GM23338 (cell line): ENCODE measurements around the gene IZUMO1.

ENCODE experiments used
- CTCF ChIP-seq, 2 experiments: fragments of 200-600 bp in 1 of 2; sonication (generic) in 1 of 2; conservative IDR thresholded peaks; 2 replicates each; pipeline versions ENCODE4 v1.5.1 to v1.6.1; 2016 to 2017; ENCODE audit warnings: antibody characterized with exemption in 2 of 2, low read depth in 2 of 2, mild to moderate bottlenecking in 2 of 2, moderate library complexity in 1 of 2
- EZH2 ChIP-seq: fragments of 200-600 bp; sonication (generic); IDR thresholded peaks from one replicate; pipeline ENCODE4 v1.8.0; 2017; ENCODE audit warnings: antibody characterized with exemption, mild to moderate bottlenecking, low read depth; ENCODE audit not compliant: unreplicated experiment
- NANOG ChIP-seq: IDR thresholded peaks from 2 replicates; pipeline ENCODE4 v1.6.1; 2016; ENCODE audit warnings: antibody characterized with exemption, borderline replicate concordance
- POLR2AphosphoS5 ChIP-seq: IDR thresholded peaks from 2 replicates; pipeline ENCODE4 v1.6.1; 2016; ENCODE audit warnings: antibody characterized with exemption, low read depth
- REST ChIP-seq: IDR thresholded peaks from one replicate; pipeline ENCODE4 v1.6.1; 2018; ENCODE audit warnings: antibody characterized with exemption; ENCODE audit not compliant: unreplicated experiment
- ZNF114 ChIP-seq: fragments of 250-450 bp; sonication (Bioruptor Pico); IDR thresholded peaks from 2 replicates; pipeline ENCODE4 v1.5.0; 2020; ENCODE audit warnings: mild to moderate bottlenecking, moderate library complexity

GRCh38 chr19:48731452-48731851 lies 15.3 kb downstream of the IZUMO1 start:
- no peak for TF ChIP-seq CTCF (conservative IDR thresholded peaks at IDR 0.05; ENCODE audit: low read depth in 2 of 2)
- no peak for TF ChIP-seq POLR2AphosphoS5
- TF ChIP-seq REST: no peak
- TF ChIP-seq NANOG: no peak
- no peak for TF ChIP-seq ZNF114
- TF ChIP-seq EZH2: no peak
